HG03520 (cell line): ENCODE data around the gene COL20A1.
"Not testable (repeated sequence)": the region's sequence is repeated elsewhere in the genome, so short reads cannot be mapped to it uniquely, and the experiment has no call there.

Experiments used
- ATAC-seq: cut with Tn5 transposase; IDR thresholded peaks from one replicate; pipeline ENCODE4 v1.9.1; 2021; ENCODE audit warnings: mild to moderate bottlenecking, moderate library complexity; ENCODE audit not compliant: unreplicated experiment

Gene COL20A1

GRCh38 chr20:63290136-63290676, 2.8 kb upstream of the COL20A1 start:
- ATAC-seq: no peak

GRCh38 chr20:63290677-63291472, 2.1 kb upstream of the COL20A1 start:
- ATAC-seq: no peak

DNA sequence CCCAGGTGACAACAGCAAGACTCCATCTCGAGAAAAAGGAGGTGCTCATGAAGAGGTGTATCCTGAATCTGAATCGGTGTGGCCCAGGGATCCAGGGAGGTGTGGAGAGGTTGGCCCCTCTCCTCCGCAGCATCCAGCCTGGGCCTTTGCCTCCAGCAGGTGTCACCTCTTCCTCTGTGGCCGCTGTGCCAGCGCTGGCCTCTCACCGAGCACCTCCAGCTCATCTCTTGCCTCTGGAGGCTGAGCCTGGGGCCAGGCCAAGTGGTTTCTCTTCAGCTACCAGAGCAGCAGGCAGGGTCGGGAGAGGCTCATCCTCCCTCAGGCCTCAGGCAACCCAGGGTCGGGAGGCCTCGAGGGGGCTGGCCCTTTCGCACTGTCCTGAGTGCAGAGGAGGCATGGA, 1.2 kb upstream of the COL20A1 start:
- no peak for ATAC-seq

GRCh38 chr20:63292292-63292701, 689 bp upstream of the COL20A1 start:
- no peak for ATAC-seq

- no peak for ATAC-seq
Measured at GRCh38 chr20:63293456-63293855, 470 bp downstream of the COL20A1 start.

- ATAC-seq: no peak
Measured at GRCh38 chr20:63293871-63294535, 1.0 kb downstream of the COL20A1 start.

DNA sequence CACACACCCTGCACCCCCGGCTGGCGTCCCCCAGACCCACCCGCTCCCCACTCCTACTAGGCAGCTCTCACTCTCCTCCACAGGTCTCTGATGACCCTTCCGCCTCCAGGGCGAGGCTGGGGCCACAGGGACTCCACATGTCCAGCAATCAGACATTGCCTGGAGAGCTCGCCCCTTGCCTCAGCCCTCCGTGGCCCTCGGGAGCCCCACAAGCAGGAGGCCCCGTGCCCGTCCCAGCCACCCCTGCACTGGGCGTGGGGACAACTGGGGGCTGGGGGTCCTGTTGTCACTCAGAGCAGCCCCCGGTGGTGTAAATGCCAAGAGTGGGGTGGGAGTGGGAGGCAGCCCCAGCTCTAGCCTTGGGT, 1.5 kb downstream of the COL20A1 start:
- ATAC-seq: no peak

DNA sequence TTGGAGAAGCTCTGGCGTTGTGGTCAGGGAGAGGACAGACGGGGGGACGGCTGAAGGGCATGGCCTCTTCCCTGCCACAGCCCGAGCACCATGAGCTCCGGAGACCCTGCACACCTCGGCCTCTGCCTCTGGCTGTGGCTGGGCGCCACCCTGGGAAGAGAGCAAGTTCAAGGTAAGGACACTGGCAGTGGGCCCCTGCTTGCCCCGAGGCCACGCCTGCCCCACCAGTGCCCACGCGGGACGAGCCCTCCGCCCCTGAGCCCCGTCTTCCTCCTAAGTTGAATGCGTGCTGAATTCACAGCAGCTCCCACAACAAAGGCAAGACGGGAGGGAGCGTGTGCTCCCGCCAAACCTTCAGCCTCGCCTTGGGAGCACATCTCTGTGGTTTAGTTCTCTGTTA, 2.0 kb downstream of the COL20A1 start:
- no peak for ATAC-seq

DNA sequence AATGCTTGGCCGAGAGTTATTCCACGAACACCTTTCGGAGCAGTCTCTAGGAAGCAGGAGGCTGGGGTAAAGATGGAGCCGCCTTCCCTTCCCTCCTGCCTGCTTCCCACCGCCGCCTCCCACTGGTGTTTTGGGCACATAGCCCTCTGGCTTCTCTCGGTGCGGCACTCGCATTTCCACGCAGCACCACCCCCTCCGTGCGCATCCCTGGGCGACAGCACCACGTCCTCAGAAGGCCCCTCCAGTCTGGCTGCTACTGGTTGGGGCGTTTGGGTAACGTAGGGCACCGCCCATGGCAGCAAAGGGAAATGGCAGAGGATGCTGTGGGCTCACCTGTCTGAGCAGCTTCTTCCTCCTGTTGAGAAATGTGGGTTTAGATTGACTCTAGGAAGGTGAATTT, 2.4 kb downstream of the COL20A1 start:
- no peak for ATAC-seq

- no peak for ATAC-seq
Measured at GRCh38 chr20:63295846-63296245, 2.9 kb downstream of the COL20A1 start.

DNA sequence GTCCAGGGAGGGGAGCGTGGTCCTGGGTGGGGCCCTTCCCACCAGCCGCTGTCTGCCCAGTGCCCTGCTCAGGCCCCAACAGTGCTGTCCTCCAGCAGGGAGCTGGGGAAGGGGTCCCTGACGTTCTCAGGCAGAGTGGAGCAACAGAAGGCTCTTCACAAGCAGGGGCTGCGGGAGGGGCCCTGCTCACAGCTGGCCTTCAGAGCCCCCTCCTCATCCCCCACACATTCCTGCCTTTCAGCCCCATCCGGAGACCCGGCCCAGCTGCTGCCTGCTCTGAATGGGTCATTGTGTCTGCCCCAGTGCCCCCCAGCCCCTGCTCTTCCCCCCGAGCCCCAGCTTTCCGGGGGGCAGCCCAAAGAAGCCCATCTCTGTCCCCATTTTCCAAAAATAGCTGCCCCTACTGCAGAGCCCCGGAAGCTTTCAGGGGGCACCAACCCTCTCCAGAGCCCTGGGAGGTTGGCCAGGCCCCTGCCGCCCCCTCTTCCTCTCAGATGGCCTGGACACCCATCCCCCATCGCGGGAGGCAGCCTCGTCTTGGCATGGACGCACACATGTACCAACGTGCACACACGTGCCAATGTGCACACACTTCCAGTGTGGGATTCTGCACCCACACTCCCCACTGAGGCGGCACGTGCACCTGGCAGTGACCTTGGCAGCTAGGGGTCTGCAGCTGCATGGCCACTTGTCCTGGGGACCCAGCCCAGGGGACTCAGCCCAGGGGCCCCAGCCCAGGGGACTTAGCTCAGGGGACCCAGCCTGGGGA, 3.7 kb downstream of the COL20A1 start:
- ATAC-seq: no peak

DNA sequence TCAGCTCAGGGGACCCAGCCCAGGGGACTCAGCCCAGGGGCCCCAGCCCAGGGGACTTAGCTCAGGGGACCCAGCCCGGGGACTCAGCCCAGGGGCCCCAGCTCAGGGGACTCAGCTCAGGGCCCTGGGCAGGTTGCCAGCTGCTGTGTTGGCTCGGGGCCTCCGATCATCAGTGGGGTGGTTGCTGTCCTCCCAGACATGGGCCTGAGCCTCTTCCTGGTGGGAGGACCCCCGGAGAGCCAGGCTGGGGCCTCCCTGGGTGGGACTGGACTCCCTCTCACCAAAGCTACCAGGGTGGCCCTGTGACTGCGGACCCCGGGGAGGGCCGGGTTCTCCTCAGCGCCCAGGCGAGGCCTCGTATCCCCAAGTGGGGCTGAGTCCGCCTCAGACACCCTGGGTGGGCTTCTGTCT, 4.4 kb downstream of the COL20A1 start:
- ATAC-seq: no peak

- no peak for ATAC-seq
Measured at GRCh38 chr20:63297796-63298572, 5.0 kb downstream of the COL20A1 start.

DNA sequence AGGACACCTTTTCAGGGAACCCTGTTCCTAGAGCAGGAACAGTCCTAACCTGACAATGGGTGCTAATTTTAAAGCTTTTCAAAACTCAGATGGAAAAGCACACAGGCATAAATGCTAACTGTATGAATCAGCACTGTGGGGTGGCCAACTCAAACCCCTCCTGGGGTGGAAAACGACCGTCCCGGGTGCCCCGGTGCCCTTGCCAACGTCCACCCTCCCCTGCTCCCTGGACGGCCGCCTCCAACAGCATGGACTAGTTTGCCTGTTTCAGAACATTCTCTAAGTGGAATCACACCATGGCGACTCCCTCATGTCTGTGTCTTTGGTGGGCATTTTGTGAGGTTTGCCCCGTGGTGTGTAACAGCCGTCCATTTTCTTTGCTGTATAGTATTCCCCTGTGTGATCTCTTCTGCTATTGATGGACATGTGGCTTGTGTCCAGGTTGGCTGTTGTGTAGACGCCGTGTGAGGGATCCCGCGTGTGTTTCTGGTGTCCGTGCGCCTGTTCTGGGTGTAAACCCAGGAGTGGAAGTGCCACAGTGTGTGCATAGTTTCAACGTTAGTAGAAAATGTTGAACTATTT, 5.8 kb downstream of the COL20A1 start:
- no peak for ATAC-seq

DNA sequence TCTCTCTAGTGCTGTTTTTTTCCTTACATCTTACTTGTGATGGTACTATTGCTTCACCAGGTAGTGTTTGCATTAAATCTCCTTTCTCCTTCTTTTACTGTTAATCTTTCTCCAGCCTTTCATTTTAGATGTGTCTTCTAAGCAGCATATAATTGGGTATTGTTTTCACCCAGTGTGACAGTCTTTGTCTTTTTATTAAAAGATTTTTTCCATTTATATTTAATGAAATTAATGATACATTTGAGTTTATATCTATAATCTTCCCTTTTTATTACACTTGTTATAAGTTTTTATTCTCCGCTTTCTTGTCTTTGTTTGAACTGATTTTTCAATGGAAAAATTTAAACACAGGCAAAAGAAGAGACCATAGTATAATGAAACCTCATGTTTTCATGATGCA, 8.7 kb downstream of the COL20A1 start:
- no peak for ATAC-seq

GRCh38 chr20:63303095-63303666, 10.2 kb downstream of the COL20A1 start:
- ATAC-seq: no peak

DNA sequence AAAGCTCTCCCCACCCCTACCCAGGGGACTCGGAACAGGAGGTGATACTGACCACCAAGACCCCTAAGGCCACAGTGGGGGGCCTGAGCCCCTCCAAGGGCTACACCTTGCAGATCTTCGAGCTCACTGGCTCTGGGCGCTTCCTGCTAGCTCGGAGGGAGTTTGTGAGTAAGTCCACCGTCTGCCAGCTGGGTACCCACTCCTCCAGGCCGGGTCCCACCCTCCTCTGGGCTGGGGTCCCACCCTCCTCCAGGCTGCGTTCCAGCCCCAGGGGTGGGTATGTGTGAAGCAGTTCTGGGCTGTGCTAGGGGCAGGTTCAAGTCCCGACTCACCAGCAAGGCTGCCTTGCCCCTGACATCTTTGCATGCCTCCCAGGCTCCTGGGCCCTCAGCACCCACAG, 12.4 kb downstream of the COL20A1 start:
- ATAC-seq: no peak

GRCh38 chr20:63305933-63306672, 13.1 kb downstream of the COL20A1 start:
- not testable (repeated sequence) for ATAC-seq
